ENCODE data around the gene CYB561.

Gene CYB561

GRCh38 chr17:63382826-63383225 lies 63.3 kb downstream of the CYB561 start:
- no peak overlapping the region for H3K4me3 ChIP-seq (ENCODE audit: low read depth, low read length)
- no peak for DNase-seq (ENCODE audit: low read depth)
